RWPE2 (cell line): ENCODE results near the gene ETNK1.
"Not testable (repeated sequence)": the region's sequence is repeated elsewhere in the genome, so short reads cannot be mapped to it uniquely, and the experiment has no call there.

Source experiments
- ATAC-seq: fragments of 200-7000 bp; cut with Tn5 transposase; 3 replicates; pipeline ENCODE4 v1.9.1; 2021; ENCODE audit warnings: low read depth
- DNase-seq: peaks from one replicate; pipeline ENCODE4 v3.0.0-alpha.2; 2020; ENCODE audit warnings: low spot score
- H3K27ac ChIP-seq: fragments of 450-650 bp; 2 replicates; pipeline ENCODE4 v1.5.1; 2017; ENCODE audit warnings: mild to moderate bottlenecking; ENCODE audit not compliant: poor library complexity, severe bottlenecking
- H3K27me3 ChIP-seq: fragments of 250-450 bp; sonication (Bioruptor Pico); 2 replicates; pipeline ENCODE4 v1.5.1; 2021; ENCODE audit warnings: mild to moderate bottlenecking, moderate library complexity; ENCODE audit not compliant: insufficient read depth, poor library complexity, severe bottlenecking
- H3K36me3 ChIP-seq: fragments of 250-450 bp; sonication (Bioruptor Pico); 2 replicates; pipeline ENCODE4 v1.5.1; 2020; ENCODE audit warnings: low read depth, mild to moderate bottlenecking, moderate library complexity
- H3K4me1 ChIP-seq: fragments of 250-450 bp; sonication (Bioruptor Pico); 2 replicates; pipeline ENCODE4 v1.5.1; 2021; ENCODE audit warnings: mild to moderate bottlenecking, moderate library complexity; ENCODE audit not compliant: insufficient read depth, poor library complexity, severe bottlenecking
- H3K4me3 ChIP-seq: fragments of 250-450 bp; sonication (Bioruptor Pico); 2 replicates; pipeline ENCODE4 v1.5.1; 2021; ENCODE audit warnings: mild to moderate bottlenecking, moderate library complexity; ENCODE audit not compliant: severe bottlenecking
- H3K9me3 ChIP-seq: fragments of 250-450 bp; sonication (Bioruptor Pico); 2 replicates; pipeline ENCODE4 v1.5.1; 2021; ENCODE audit warnings: mild to moderate bottlenecking, moderate library complexity; ENCODE audit not compliant: severe bottlenecking
- TF ChIP-seq, protein P1 (sequence below): fragments of 450-650 bp; IDR thresholded peaks from one replicate; pipeline ENCODE4 v1.5.1; 2017; ENCODE audit warnings: mild to moderate bottlenecking, moderate library complexity; ENCODE audit not compliant: poor library complexity, severe bottlenecking

The ETNK1 gene

DNA sequence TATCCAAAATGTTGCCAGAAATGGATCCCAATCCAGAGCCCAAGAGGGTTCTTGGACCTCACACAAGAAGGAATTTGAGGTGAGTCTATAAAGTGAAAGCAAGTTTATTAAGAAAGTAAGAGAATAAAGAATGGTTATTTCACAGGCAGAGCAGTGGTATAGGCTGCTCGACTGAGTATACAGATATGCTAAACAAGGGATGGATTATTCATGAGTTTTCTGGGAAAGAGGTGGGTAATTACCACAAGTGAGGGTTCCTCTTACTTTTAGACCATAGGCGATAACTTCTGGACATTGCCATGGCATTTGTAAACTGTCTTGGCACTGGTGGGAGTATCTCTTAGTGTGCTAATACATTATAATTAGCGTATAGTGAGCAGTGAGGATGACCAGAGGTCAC lies 73.6 kb downstream of the ETNK1 start:
- TF ChIP-seq, protein P1, sequence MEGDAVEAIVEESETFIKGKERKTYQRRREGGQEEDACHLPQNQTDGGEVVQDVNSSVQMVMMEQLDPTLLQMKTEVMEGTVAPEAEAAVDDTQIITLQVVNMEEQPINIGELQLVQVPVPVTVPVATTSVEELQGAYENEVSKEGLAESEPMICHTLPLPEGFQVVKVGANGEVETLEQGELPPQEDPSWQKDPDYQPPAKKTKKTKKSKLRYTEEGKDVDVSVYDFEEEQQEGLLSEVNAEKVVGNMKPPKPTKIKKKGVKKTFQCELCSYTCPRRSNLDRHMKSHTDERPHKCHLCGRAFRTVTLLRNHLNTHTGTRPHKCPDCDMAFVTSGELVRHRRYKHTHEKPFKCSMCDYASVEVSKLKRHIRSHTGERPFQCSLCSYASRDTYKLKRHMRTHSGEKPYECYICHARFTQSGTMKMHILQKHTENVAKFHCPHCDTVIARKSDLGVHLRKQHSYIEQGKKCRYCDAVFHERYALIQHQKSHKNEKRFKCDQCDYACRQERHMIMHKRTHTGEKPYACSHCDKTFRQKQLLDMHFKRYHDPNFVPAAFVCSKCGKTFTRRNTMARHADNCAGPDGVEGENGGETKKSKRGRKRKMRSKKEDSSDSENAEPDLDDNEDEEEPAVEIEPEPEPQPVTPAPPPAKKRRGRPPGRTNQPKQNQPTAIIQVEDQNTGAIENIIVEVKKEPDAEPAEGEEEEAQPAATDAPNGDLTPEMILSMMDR: no peak
- no peak for ATAC-seq

DNA sequence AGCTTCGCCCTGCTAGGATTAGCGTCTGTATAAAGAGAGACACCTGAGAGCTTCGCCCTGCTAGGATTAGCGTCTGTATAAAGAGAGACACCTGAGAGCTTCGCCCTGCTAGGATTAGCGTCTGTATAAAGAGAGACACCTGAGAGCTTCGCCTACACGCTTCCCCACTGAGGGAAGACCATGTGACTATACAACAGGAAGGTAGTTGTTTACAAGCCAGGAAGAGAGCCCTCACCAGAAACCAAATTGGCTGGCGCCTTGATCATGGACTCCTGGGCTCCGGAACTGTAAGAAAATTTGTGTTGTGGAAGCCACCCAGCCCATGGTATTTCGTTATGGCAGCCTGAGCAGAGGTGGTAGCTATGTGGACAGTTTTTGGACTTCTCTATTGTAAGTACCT lies 74.7 kb downstream of the ETNK1 start:
- H3K9me3 ChIP-seq, H3K27me3 ChIP-seq, DNase-seq, ATAC-seq, H3K4me1 ChIP-seq, H3K4me3 ChIP-seq, H3K36me3 ChIP-seq, H3K27ac ChIP-seq: not testable (repeated sequence)

More for the DNA sequence above, 73.6 kb downstream of the ETNK1 start:
- H3K27me3 ChIP-seq: no peaks in the 10 kb centered on the region
- H3K36me3 ChIP-seq: no peaks in the 10 kb centered on the region
- H3K4me1 ChIP-seq: no peaks in the 10 kb centered on the region
- H3K9me3 ChIP-seq: no peaks in the 10 kb centered on the region
- no peak overlapping the region for H3K27ac ChIP-seq
- H3K4me3 ChIP-seq: no peak overlapping the region
- no peak for DNase-seq

DNA sequence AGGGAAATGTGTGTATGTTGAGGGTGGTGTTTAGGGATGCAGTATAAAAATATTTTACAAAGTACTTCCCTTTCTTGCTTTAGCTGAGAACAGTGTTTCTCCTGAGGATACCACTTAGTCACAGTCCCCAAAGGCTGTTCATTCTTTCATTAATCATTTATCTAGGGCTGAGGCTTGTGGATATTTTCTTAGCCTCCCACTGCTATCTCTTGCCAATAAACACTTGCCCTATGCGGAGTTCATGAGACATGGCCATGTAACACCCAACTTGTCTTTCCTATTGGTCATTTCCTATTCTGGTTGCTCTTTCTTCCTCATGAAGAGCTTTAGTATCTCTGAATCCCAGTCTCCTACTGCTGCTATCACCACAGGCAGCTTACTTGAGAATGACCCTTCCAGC lies 75.1 kb downstream of the ETNK1 start:
- Histone ChIP-seq H3K9me3 (no peaks in the 10 kb centered on the region), H3K27ac (no peak overlapping the region), H3K36me3 (no peaks in the 10 kb centered on the region), H3K4me3 (no peak overlapping the region), H3K27me3 (no peaks in the 10 kb centered on the region), H3K4me1 (no peaks in the 10 kb centered on the region)
- TF ChIP-seq, protein P1: no peak
- ATAC-seq (no peak), DNase-seq (no peak)

DNA sequence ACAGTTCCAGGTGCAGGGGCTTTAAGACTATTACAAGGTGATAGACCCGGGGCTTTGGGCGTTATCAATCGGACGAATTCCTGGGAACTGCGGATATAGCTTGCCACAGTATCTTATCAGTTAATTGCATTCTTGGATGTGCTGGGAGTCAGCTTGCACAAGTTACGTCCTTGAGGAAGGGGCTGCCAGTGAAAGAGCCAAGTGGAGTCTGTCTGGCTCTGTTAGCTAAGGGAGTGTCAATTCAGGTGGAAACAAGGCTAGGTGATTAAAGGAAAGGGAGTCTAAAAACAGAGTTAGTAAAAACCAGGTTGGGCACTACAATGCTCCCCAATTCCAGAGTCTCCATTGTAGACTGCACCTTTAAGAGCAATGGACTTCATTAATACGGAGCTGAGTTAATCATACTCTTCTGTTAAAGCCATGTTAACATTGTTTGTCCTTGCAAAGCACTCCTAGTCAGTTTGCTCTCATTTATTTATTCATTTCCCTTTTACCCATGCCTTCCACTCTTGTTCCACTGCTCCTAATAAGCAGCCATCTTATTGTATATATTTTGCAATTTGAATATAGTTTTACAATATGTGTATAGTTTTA lies 76.3 kb downstream of the ETNK1 start:
- not testable (repeated sequence) for ATAC-seq, H3K9me3 ChIP-seq, H3K4me1 ChIP-seq, H3K27me3 ChIP-seq, H3K27ac ChIP-seq, H3K36me3 ChIP-seq, DNase-seq, H3K4me3 ChIP-seq

DNA sequence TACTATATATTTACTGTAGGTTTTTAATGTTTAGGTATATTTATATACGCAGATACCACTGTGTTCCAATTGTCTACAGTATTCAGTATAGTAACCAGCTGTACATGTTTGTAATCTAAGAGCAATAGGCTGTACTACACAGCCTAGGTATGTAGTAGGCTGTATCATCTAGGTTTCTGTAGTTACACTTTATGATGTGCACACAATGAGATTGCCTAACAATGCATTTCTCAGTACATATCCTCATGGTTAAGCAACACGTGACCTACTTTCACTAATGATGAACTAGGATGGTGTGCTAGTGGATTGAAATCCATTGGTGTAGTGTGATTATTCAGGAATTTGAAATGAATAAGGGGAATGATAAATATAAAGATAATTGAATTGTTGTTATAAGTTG lies 77.7 kb downstream of the ETNK1 start:
- H3K4me1 ChIP-seq: no peaks in the 10 kb centered on the region
- H3K27ac ChIP-seq: no peak overlapping the region
- TF ChIP-seq, protein P1: no peak
- no peak overlapping the region for H3K4me3 ChIP-seq
- no peaks in the 10 kb centered on the region for H3K27me3 ChIP-seq
- ATAC-seq (no peak), DNase-seq (no peak)
- H3K9me3 ChIP-seq: no peaks in the 10 kb centered on the region
- no peaks in the 10 kb centered on the region for H3K36me3 ChIP-seq

DNA sequence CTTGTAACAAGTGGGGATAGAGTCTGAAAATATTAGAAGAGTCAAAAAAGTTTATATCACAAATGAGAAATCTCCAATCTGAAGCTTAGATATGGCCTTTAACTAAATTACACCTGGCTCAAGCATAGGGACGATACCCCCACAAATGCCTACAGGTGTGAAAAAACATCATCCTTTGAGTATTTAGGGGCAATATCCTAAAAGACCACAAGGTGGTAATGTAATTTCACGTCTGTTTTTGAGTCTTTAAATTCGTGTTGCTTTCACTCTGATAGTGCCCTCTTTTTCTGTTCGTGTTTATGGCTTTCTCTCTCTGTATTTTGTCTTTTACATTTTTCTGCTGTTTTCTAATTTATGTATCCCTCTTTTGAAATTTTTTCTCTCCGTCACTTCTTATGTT lies 84.3 kb downstream of the ETNK1 start:
- DNase-seq (no peak), ATAC-seq (no peak)
- H3K4me1 ChIP-seq: no peaks in the 10 kb centered on the region
- H3K27me3 ChIP-seq: no peaks in the 10 kb centered on the region
- H3K9me3 ChIP-seq: no peaks in the 10 kb centered on the region
- no peak overlapping the region for H3K27ac ChIP-seq
- TF ChIP-seq, protein P1: peak; percentile 27
- no peaks in the 10 kb centered on the region for H3K36me3 ChIP-seq
- no peak overlapping the region for H3K4me3 ChIP-seq
